Hepatocyte (in vitro differentiated cells): ENCODE results near the gene OVOL1. TPM values are rescaled to one million over a fixed set of nuclear protein-coding genes. Genes with fewer than 3 reads are reported as not detected.
A peak's percentile ranks its signal among the peaks of the same experiment; 100 is the strongest.

ENCODE experiments used
- DNase-seq: peaks from one replicate; pipeline ENCODE4 v3.0.0-alpha.2; 2016; ENCODE audit warnings: low spot score
- H2AFZ ChIP-seq: fragments of 200-600 bp; sonication (generic); 2 replicates; pipeline ENCODE4 v1.6.0; 2016; ENCODE audit warnings: antibody characterized with exemption, mild to moderate bottlenecking
- H3K27ac ChIP-seq: fragments of 200-600 bp; sonication (generic); 2 replicates; pipeline ENCODE4 v1.5.1; 2016; ENCODE audit warnings: mild to moderate bottlenecking
- H3K27me3 ChIP-seq: fragments of 200-600 bp; sonication (generic); 2 replicates; pipeline ENCODE4 v1.6.1; 2016
- H3K36me3 ChIP-seq: fragments of 200-600 bp; sonication (generic); replicated peaks from 2 replicates; pipeline ENCODE4 v1.5.1; 2016; ENCODE audit warnings: low read depth; ENCODE audit not compliant: insufficient read depth
- H3K4me1 ChIP-seq: fragments of 200-600 bp; sonication (generic); 2 replicates; pipeline ENCODE4 v1.5.1; 2016; ENCODE audit warnings: mild to moderate bottlenecking, moderate library complexity; ENCODE audit not compliant: insufficient read depth
- H3K4me2 ChIP-seq: fragments of 200-600 bp; sonication (generic); 2 replicates; pipeline ENCODE4 v1.6.0; 2016
- H3K4me3 ChIP-seq: fragments of 200-600 bp; sonication (generic); 2 replicates; pipeline ENCODE4 v1.5.1; 2016; ENCODE audit warnings: mild to moderate bottlenecking
- H3K79me2 ChIP-seq: fragments of 200-600 bp; sonication (generic); 2 replicates; pipeline ENCODE4 v1.6.0; 2017; ENCODE audit warnings: mild to moderate bottlenecking
- H3K9me2 ChIP-seq: fragments of 200-600 bp; sonication (generic); replicated peaks from 2 replicates; pipeline ENCODE4 v1.6.0; 2017; ENCODE audit warnings: mild to moderate bottlenecking; ENCODE audit not compliant: insufficient read depth
- H3K9me3 ChIP-seq: fragments of 200-600 bp; sonication (generic); 2 replicates; pipeline ENCODE4 v1.5.1; 2016; ENCODE audit warnings: low read depth, mild to moderate bottlenecking
- H4K20me1 ChIP-seq: fragments of 200-600 bp; sonication (generic); 2 replicates; pipeline ENCODE4 v1.6.0; 2016; ENCODE audit warnings: mild to moderate bottlenecking; ENCODE audit not compliant: insufficient read depth, poor library complexity, severe bottlenecking
- EZH2 ChIP-seq: fragments of 200-600 bp; sonication (generic); IDR thresholded peaks from 2 replicates; pipeline ENCODE4 v1.6.1; 2016; ENCODE audit warnings: antibody characterized with exemption, mild to moderate bottlenecking, borderline replicate concordance
- EZH2phosphoT487 ChIP-seq: fragments of 200-600 bp; sonication (generic); IDR thresholded peaks from one replicate; pipeline ENCODE4 v1.6.1; 2018; ENCODE audit warnings: antibody characterized with exemption, mild to moderate bottlenecking, low read depth, moderate library complexity; ENCODE audit not compliant: unreplicated experiment, severe bottlenecking
- WGBS: methylation state at CpG from one replicate; pipeline ENCODE4 v1.1.6; 2016; ENCODE audit warnings: low lambda C conversion rate; ENCODE audit errors: missing lambda C conversion rate; 5-methylcytosine and 5-hydroxymethylcytosine counted together
- polyA plus RNA-seq: library from polyadenylated mRNA; unstranded; fragments of >200 nt; fragmentation: Nextera tagmentation; extraction: Ambion mirVana; gene quantifications from 2 replicates; pipeline ENCODE4 v1.2.1, GENCODE V29; 2016
- total RNA-seq: library from RNA; depleted of rRNA; stranded (reverse); fragments of >200 nt; gene quantifications from 2 replicates; pipeline ENCODE4 v1.2.3, GENCODE V29; 2014
- TF ChIP-seq, protein P1 (sequence below): fragments of 200-600 bp; sonication (generic); IDR thresholded peaks from 2 replicates; pipeline ENCODE4 v1.5.1; 2016; ENCODE audit warnings: antibody characterized with exemption, mild to moderate bottlenecking; ENCODE audit not compliant: poor library complexity

OVOL1 gene
- total and polyA plus RNA-seq, 2 experiments from 2014 or later: 20.6 to 26.3 TPM

DNA sequence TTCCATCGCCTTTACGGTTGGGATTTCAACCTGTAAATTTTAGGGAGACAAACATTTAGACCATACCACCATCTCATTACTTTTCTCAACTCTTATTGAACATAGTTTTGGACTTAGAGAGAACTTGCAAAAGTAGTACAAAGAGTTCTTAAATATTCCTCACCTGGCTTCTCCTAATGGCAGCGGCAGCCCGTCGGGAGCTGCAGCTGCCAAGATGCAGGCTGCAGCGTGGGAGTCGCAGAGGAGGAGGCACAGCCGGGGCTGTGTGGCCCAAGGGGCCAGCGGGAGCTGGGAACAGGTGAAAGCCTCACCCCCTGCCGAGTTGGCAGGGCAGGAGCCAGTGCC lies 43.2 kb upstream of the OVOL1 start:
- Histone ChIP-seq H3K79me2 (no peaks in the 10 kb centered on the region), H4K20me1 (no peaks in the 10 kb centered on the region), H3K4me3 (no peak overlapping the region), H3K27me3 (peaks cover 10% of the 10 kb centered on the region), H3K36me3 (no peaks in the 10 kb centered on the region), H2AFZ (no peak overlapping the region), H3K9me2 (no peaks in the 10 kb centered on the region), H3K9me3 (no peaks in the 10 kb centered on the region), H3K4me1 (no peaks in the 10 kb centered on the region), H3K27ac (no peak overlapping the region), H3K4me2 (no peak overlapping the region)
- DNase-seq: no peak
- 78% methylated on average over 10 of the region's 10 CpGs for WGBS
- TF ChIP-seq, protein P1, sequence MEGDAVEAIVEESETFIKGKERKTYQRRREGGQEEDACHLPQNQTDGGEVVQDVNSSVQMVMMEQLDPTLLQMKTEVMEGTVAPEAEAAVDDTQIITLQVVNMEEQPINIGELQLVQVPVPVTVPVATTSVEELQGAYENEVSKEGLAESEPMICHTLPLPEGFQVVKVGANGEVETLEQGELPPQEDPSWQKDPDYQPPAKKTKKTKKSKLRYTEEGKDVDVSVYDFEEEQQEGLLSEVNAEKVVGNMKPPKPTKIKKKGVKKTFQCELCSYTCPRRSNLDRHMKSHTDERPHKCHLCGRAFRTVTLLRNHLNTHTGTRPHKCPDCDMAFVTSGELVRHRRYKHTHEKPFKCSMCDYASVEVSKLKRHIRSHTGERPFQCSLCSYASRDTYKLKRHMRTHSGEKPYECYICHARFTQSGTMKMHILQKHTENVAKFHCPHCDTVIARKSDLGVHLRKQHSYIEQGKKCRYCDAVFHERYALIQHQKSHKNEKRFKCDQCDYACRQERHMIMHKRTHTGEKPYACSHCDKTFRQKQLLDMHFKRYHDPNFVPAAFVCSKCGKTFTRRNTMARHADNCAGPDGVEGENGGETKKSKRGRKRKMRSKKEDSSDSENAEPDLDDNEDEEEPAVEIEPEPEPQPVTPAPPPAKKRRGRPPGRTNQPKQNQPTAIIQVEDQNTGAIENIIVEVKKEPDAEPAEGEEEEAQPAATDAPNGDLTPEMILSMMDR: no peak
- no peak for TF ChIP-seq EZH2phosphoT487
- no peak for TF ChIP-seq EZH2

DNA sequence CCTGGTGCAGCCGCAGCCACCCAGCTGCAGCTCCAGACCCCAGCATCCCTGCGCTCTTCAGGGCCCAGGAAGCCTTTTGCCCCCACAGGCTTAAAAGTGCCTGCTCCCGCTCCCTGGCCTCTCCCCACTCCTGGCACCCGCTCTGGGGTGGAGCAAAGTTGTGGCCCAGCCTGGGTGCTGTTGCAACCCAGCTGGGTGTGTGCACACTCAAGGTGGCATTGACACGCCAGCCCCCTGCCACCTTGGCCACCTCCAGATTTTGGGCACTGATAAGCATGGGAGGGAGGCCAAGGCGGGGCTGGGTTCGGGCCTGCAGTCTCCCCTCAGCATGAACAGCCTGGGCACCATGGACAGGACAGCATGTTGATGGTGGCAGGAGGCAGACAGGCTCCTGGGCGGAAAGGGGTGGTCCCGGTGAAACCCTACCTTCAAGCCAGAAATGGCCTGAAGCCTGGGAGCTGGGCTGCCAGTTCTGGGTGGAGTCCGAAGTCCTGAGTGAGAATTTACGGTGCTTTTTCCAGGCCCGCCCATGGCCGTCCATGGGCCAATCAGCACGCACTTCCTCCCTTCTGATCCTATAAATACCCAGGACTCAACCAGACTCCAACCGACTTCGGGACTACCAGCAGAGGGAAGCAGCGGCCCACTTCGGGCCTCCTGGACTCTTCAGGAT lies 42.7 kb upstream of the OVOL1 start:
- no peaks in the 10 kb centered on the region for H4K20me1 ChIP-seq
- 83% methylated on average over 18 of the region's 18 CpGs for WGBS
- no peak for TF ChIP-seq EZH2
- TF ChIP-seq, protein P1: peak; percentile 37

DNA sequence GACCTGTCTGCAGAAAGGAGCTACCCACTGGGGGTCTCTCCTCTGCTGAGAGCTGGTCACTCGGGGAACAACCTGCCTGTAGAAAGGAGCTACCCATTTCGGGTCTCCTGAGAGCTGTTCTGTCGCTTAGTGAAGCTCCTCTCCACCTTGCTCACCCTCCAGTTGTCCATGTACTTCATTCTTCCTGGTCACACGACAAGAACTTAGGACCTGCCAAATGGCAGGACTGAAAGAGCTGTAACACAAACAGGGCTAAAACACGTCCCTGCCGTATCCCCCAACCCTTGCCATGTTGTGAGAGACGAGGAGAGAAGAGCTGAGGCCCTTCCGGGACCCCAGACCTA lies 42.2 kb upstream of the OVOL1 start:
- Histone ChIP-seq H3K4me3 (no peak overlapping the region), H3K36me3 (no peaks in the 10 kb centered on the region), H3K27me3 (peaks cover 20% of the 10 kb centered on the region), H2AFZ (no peak overlapping the region), H3K4me1 (no peaks in the 10 kb centered on the region), H3K9me3 (no peaks in the 10 kb centered on the region), H3K79me2 (no peaks in the 10 kb centered on the region), H4K20me1 (no peaks in the 10 kb centered on the region), H3K4me2 (no peak overlapping the region), H3K27ac (no peak overlapping the region), H3K9me2 (no peaks in the 10 kb centered on the region)
- no peak for DNase-seq
- WGBS: 88% methylated on average over 8 of the region's 8 CpGs
- TF ChIP-seq EZH2 (no peak), EZH2phosphoT487 (no peak)
- TF ChIP-seq, protein P1: no peak

More for the DNA sequence above, 42.7 kb upstream of the OVOL1 start:
- Histone ChIP-seq H3K9me2 (no peaks in the 10 kb centered on the region), H2AFZ (no peak overlapping the region), H3K79me2 (no peaks in the 10 kb centered on the region), H3K4me2 (no peak overlapping the region), H3K36me3 (no peaks in the 10 kb centered on the region), H3K27ac (no peak overlapping the region), H3K4me3 (no peak overlapping the region), H3K27me3 (peaks cover 15% of the 10 kb centered on the region), H3K4me1 (no peaks in the 10 kb centered on the region), H3K9me3 (no peaks in the 10 kb centered on the region)
- DNase-seq: peak; percentile 46
